PFSK-1 (cell line): ENCODE measurements around the gene MAGOH.

Experiments
- POLR2AphosphoS5 ChIP-seq: IDR thresholded peaks from 2 replicates; pipeline ENCODE4 v1.6.1; 2012; ENCODE audit warnings: low read depth, mild to moderate bottlenecking, control low read depth, low read length, moderate library complexity
- TF ChIP-seq, protein P1 (sequence below), 2 experiments: IDR thresholded peaks; 2 replicates each; pipeline versions ENCODE4 v1.6.1 to v1.8.0; 2011 to 2012; ENCODE audit warnings: low read depth in 2 of 2, low read length in 2 of 2, control low read depth in 1 of 2, inconsistent platforms in 1 of 2, mild to moderate bottlenecking in 1 of 2, moderate library complexity in 1 of 2; ENCODE audit not compliant: insufficient read depth in 1 of 2

DNA sequence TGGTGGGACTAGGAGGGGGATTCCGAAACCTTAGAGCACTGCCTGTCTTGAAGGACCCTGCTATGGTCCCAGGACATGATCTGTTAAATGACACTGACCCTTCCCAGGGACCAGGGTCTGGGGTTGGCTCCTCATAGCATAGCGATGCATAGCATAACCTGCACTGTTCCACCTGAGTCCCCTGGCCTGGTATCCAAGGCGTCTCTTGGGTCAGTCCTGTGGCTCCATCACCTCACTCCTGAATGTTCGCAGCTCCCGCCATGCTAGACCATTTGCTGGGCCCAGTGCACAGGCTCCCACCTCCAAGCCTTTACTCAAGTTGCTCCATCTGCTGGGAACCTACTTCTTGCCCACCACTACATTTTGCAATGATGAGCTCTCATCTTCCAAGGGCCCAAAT is 39.0 kb upstream of the MAGOH start:
- no peak for TF ChIP-seq POLR2AphosphoS5
- TF ChIP-seq, protein P1, sequence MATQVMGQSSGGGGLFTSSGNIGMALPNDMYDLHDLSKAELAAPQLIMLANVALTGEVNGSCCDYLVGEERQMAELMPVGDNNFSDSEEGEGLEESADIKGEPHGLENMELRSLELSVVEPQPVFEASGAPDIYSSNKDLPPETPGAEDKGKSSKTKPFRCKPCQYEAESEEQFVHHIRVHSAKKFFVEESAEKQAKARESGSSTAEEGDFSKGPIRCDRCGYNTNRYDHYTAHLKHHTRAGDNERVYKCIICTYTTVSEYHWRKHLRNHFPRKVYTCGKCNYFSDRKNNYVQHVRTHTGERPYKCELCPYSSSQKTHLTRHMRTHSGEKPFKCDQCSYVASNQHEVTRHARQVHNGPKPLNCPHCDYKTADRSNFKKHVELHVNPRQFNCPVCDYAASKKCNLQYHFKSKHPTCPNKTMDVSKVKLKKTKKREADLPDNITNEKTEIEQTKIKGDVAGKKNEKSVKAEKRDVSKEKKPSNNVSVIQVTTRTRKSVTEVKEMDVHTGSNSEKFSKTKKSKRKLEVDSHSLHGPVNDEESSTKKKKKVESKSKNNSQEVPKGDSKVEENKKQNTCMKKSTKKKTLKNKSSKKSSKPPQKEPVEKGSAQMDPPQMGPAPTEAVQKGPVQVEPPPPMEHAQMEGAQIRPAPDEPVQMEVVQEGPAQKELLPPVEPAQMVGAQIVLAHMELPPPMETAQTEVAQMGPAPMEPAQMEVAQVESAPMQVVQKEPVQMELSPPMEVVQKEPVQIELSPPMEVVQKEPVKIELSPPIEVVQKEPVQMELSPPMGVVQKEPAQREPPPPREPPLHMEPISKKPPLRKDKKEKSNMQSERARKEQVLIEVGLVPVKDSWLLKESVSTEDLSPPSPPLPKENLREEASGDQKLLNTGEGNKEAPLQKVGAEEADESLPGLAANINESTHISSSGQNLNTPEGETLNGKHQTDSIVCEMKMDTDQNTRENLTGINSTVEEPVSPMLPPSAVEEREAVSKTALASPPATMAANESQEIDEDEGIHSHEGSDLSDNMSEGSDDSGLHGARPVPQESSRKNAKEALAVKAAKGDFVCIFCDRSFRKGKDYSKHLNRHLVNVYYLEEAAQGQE (IDR thresholded peaks at IDR 0.05; ENCODE audit: insufficient read depth in 1 of 2, low read depth in 2 of 2, low read length in 2 of 2): no peak
